ENCODE measurements around the gene KITLG.

DNA sequence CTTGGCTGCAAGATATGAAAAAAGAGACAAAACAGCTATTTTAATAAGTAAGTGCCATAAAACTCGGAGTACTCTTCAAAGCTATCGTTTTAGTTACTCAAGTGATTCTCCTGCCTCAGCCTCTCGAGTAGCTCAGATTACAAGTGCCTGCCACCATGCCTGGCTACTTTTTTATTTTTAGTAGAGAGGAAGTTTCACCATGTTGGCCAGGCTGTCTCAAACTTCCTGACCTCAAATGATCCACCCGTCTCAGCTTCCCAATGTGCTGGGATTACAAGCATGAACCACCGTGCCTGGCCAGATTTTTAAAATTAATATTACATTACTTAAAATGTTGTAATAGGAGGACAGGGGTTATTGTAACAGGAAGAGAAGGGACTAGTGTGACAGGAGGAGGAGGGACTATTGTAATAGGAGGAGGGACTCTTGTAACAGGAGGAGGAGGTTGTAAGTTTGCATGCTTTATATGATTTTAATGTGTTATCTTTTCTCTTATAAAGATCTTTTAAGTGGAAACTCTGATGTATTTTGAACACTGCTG, 61.3 kb downstream of the KITLG start:
- TF ChIP-seq, protein P1, sequence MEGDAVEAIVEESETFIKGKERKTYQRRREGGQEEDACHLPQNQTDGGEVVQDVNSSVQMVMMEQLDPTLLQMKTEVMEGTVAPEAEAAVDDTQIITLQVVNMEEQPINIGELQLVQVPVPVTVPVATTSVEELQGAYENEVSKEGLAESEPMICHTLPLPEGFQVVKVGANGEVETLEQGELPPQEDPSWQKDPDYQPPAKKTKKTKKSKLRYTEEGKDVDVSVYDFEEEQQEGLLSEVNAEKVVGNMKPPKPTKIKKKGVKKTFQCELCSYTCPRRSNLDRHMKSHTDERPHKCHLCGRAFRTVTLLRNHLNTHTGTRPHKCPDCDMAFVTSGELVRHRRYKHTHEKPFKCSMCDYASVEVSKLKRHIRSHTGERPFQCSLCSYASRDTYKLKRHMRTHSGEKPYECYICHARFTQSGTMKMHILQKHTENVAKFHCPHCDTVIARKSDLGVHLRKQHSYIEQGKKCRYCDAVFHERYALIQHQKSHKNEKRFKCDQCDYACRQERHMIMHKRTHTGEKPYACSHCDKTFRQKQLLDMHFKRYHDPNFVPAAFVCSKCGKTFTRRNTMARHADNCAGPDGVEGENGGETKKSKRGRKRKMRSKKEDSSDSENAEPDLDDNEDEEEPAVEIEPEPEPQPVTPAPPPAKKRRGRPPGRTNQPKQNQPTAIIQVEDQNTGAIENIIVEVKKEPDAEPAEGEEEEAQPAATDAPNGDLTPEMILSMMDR (conservative IDR thresholded peaks at IDR 0.05; ENCODE audit: low read depth, low read length): no peak
- no peak for TF ChIP-seq EZH2 (IDR thresholded peaks at IDR 0.05; ENCODE audit: borderline replicate concordance, low read depth, low read length, poor library complexity, severe bottlenecking)
